Psoas muscle (tissue), 8 donors: ENCODE measurements around the gene SEMA7A. TPM values are rescaled to one million over a fixed set of nuclear protein-coding genes. Genes with fewer than 3 reads are reported as not detected.

Experiments
- ATAC-seq, 4 donors: fragments of 200-7000 bp; cut with Tn5 transposase; one replicate each; pipeline ENCODE4 v1.9.1; 2020; ENCODE audit warnings: moderate library complexity in 3 of 4, mild to moderate bottlenecking in 2 of 4
- DNase-seq, 2 donors: peaks; one replicate each; pipeline ENCODE4 v3.0.0-alpha.2; 2020
- H3K27ac ChIP-seq: fragments of 200-600 bp; one replicate; pipeline ENCODE4 v1.8.0; 2022
- H3K27me3 ChIP-seq, 3 donors: fragments of 200-600 bp in 1 of 3; one replicate each; pipeline versions ENCODE4 v1.6.1 to v1.8.0; 2013 to 2022; ENCODE audit warnings: low read length in 2 of 3, mild to moderate bottlenecking in 2 of 3, moderate library complexity in 1 of 3; ENCODE audit not compliant: insufficient read depth in 3 of 3
- H3K36me3 ChIP-seq, 2 donors: fragments of 200-600 bp in 1 of 2; one replicate each; pipeline versions ENCODE4 v1.6.1 to v1.8.0; 2013 to 2022; ENCODE audit warnings: low read depth in 1 of 2, mild to moderate bottlenecking in 1 of 2, moderate library complexity in 1 of 2; ENCODE audit not compliant: insufficient read depth in 1 of 2
- H3K4me1 ChIP-seq: fragments of 200-600 bp; one replicate; pipeline ENCODE4 v1.8.0; 2022
- H3K4me3 ChIP-seq: fragments of 200-600 bp; one replicate; pipeline ENCODE4 v1.8.0; 2022; ENCODE audit warnings: mild to moderate bottlenecking
- H3K9me3 ChIP-seq: fragments of 200-600 bp; one replicate; pipeline ENCODE4 v1.8.0; 2022
- CTCF ChIP-seq: fragments of 200-600 bp; IDR thresholded peaks from one replicate; pipeline ENCODE4 v1.8.0; 2022; ENCODE audit warnings: antibody characterized with exemption
- whole genome bisulfite sequencing, 3 donors: extraction: QIAGEN DNeasy Blood & Tissue Kit; methylation state at CpG; one replicate each; pipeline versions ENCODE4 v1.1.6 to v1.1.7; 2013; 5-methylcytosine and 5-hydroxymethylcytosine counted together
- intact Hi-C, 2 donors: fragments of 100-400 bp; cut with DNase I; formaldehyde crosslinking; loops; one replicate each; pipeline versions ENCODE4 v1.11.0 to v1.14.2; 2022
- polyA plus RNA-seq, 3 donors: library from polyadenylated mRNA; stranded (reverse); fragments of 200-250 nt; gene quantifications; one replicate each; pipeline ENCODE4 v1.2.3, GENCODE V29; 2013
- total RNA-seq, 4 donors: library from RNA; stranded (reverse); fragmentation: NEBNext Ultra II Directional in 2 of 4; extraction: Animal tissue kit (Norgen Biotek cat#: 25700) in 2 of 4; gene quantifications; one replicate each; pipeline versions ENCODE4 v1.2.1 to v1.2.4, GENCODE V29; 2021 to 2023
- donor health status: healthy with polysubstance abuse.
- donor health status: DM: no; HTN: no; CAD: no; lungs with moderate emphysema.
- donor health status: Bipolar disorder and iron deficiency.
- donor health status: healthy.
- donor health status: DM: yes; HTN: yes; CAD: no.
- donor health status: DM: no; HTN: no; CAD: no.
- donor health status: DM: no; HTN: no; CAD: no.
- donor health status: DM: yes; HTN: yes; CAD: no.

Gene SEMA7A
- total and polyA plus RNA-seq, 7 donors: 0.44 to 2.0 (median 1.2) TPM

GRCh38 chr15:74428442-74428787 is 5.3 kb downstream of the SEMA7A start:
- no peak for DNase-seq
- Histone ChIP-seq H3K36me3 (no peaks in the 10 kb centered on the region), H3K4me1 (peaks cover 4% of the 10 kb centered on the region), H3K27ac (no peak overlapping the region), H3K27me3 (peaks cover 0 to 26% (median 6%) of the 10 kb centered on the region in 3 donors), H3K4me3 (no peak overlapping the region), H3K9me3 (no peaks in the 10 kb centered on the region)
- no peak for TF ChIP-seq CTCF
- no peak for ATAC-seq
- 83 to 93% (median 89%) methylated on average over 5 of the region's 5 CpGs for WGBS, 3 donors
- intact Hi-C loops: no loop called here

- intact Hi-C loops: no loop called here
- no peak overlapping the region for H3K27ac ChIP-seq
- no peaks in the 10 kb centered on the region for H3K36me3 ChIP-seq
- no peak for TF ChIP-seq CTCF
- H3K9me3 ChIP-seq: no peaks in the 10 kb centered on the region
- peaks cover 0 to 20% (median 4%) of the 10 kb centered on the region in 3 donors for H3K27me3 ChIP-seq
- no peak overlapping the region for H3K4me3 ChIP-seq
- peaks cover 3% of the 10 kb centered on the region for H3K4me1 ChIP-seq
- WGBS, 3 donors: 78 to 81% (median 79%) methylated on average over 9 of the region's 9 CpGs
- DNase-seq (no peak), ATAC-seq (no peak)
These were observed 5.9 kb downstream of the SEMA7A start for GRCh38 chr15:74427607-74428441.

- no peak for ATAC-seq
- WGBS, 3 donors: 84 to 89% (median 87%) methylated on average over 10 of the region's 10 CpGs
- H3K4me3 ChIP-seq: no peak overlapping the region
- TF ChIP-seq CTCF: no peak
- H3K9me3 ChIP-seq: no peaks in the 10 kb centered on the region
- H3K27ac ChIP-seq: no peak overlapping the region
- H3K27me3 ChIP-seq: peaks cover 0 to 15% (median 0%) of the 10 kb centered on the region in 3 donors
- intact Hi-C loops: no loop called here
- no peaks in the 10 kb centered on the region for H3K4me1 ChIP-seq
- DNase-seq: no peak
- H3K36me3 ChIP-seq: no peaks in the 10 kb centered on the region
These were observed 7.1 kb downstream of the SEMA7A start for GRCh38 chr15:74426404-74427281.

- intact Hi-C loops: no loop called here
- TF ChIP-seq CTCF: no peak
These were observed 8.1 kb downstream of the SEMA7A start for GRCh38 chr15:74425630-74426029.

More at GRCh38 chr15:74425630-74426029, 8.1 kb downstream of the SEMA7A start:
- 77 to 86% (median 83%) methylated on average over 7 of the region's 7 CpGs for WGBS, 3 donors
- DNase-seq (no peak), ATAC-seq (no peak)
- Histone ChIP-seq H3K27ac (no peak overlapping the region), H3K4me3 (no peak overlapping the region), H3K27me3 (peaks cover 0 to 4% (median 0%) of the 10 kb centered on the region in 3 donors), H3K9me3 (no peaks in the 10 kb centered on the region), H3K36me3 (no peaks in the 10 kb centered on the region), H3K4me1 (no peaks in the 10 kb centered on the region)
